NCI-H460 (cell line): ENCODE results near the gene MICAL1. TPM values are rescaled to one million over a fixed set of nuclear protein-coding genes. Genes with fewer than 3 reads are reported as not detected.

Experiments
- DNase-seq: peaks from one replicate; pipeline ENCODE4 v3.0.0-alpha.2; 2016; ENCODE audit warnings: low read depth; ENCODE audit errors: extremely low read depth
- total RNA-seq: library from RNA; depleted of rRNA; stranded (reverse); fragments of >200 nt; shearing (Covaris generic); gene quantifications from 2 replicates; pipeline ENCODE4 v1.2.3, GENCODE V29; 2014

MICAL1 gene
- total RNA-seq, 1 experiment from 2014 or later, result 13.1 TPM

DNA sequence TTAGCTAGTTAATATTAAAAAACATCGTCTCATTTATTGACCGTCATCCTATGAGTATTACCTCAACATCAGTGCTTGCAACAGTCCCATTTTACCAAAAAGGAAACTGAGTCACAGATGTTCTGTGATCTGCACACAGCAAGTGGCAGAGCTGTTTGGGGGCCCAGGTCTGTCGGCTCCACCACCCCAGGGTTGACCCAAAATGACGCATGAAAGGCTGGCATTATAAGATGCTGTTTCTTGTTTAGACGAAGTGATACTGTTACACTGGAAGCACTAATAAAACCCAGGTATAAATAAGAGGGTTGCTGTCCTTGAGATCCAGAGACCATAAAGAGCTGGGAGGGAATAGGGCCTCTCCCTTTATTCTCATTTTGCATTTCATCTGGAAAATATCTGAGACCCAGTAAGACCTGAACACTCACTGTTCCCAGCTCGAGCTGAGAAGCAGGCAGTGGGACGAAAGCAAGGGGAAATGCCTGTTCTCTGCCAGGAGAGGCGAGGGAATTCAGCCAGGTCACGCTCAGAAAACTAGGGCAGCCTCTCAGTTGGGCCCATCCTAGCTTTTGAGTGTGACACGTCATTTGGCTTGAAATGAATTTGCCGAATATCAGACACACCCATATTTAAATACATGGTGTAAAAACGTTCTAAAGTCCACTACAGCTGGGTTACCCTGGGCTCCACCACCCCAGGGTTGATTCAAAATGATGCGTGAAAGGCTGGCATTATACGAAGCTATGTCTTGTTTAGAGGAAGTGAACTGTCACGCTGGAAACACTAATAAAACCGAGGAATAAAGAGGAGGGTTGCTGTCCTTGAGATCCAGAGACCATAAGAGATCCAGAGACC lies 1.4 kb upstream of the MICAL1 start:
- no peak for DNase-seq

DNA sequence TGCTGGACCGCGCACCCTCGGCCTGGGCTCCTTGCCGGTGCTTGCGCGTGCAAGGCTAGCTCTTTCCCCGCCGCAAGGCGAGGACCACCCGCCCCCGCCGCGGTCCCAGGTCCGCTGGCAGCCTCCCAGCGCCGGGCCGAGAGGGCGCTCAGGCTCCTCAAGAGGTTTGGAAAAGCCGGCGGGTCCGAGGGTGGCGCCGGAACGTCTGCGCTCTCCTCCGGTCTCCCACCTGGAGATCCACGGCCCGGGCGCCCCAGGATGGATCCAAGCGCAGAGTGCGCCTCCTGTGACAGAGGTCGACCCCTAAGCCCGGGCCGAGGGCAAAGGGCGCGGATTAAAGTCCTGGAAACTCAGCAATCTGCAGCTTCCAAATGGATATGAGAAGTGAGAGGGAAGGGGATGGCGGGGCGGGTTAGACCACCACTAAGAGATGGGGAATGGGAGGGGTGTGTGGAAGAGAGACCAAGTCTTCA lies 575 bp upstream of the MICAL1 start:
- DNase-seq, result no peak

DNA sequence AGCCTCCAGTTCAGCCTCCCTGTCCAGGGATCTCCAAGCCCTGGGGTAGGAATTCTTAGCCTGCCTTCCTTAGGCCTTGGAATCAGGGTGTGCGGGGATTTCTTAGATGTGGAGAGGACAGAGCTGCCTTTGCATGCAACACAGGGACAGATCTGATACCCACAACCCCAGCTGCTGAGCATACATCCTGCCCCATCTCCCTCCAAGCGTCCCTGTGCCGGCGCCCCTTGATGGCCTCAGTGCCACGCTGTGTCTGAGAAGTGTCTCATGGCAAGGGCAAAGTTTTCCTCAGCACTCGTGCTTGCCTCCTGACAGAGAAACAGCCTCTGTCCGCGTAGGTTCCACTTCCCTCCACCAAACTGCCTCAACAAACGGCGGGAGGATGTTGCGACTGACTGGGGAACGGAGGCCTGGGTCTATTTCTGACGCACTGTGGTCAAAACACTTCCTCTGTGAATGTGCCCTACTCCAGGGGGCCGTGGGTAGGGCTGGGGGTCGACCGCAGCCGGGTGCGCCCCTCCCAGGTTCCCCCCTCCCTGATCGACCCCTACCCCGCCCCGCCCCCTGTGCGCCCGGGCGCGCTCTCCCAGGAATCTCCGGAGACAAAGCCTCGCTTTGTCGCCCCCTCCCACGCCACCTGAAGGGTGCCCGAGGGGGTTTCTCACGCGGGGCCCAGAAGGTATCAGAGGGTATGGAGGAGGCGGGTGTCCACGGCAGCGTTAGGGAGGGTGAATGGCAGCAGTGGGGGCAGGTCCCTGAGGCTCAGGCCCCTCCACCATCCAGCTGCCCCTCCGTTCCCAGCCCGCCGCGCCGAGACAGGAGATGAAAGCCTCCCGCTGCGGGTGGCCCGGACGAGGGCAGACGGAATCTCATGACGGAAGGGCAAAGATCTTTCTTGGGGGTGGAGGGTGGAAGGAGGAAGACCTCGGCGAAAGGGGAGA lies 806 bp downstream of the MICAL1 start:
- DNase-seq, result no peak

DNA sequence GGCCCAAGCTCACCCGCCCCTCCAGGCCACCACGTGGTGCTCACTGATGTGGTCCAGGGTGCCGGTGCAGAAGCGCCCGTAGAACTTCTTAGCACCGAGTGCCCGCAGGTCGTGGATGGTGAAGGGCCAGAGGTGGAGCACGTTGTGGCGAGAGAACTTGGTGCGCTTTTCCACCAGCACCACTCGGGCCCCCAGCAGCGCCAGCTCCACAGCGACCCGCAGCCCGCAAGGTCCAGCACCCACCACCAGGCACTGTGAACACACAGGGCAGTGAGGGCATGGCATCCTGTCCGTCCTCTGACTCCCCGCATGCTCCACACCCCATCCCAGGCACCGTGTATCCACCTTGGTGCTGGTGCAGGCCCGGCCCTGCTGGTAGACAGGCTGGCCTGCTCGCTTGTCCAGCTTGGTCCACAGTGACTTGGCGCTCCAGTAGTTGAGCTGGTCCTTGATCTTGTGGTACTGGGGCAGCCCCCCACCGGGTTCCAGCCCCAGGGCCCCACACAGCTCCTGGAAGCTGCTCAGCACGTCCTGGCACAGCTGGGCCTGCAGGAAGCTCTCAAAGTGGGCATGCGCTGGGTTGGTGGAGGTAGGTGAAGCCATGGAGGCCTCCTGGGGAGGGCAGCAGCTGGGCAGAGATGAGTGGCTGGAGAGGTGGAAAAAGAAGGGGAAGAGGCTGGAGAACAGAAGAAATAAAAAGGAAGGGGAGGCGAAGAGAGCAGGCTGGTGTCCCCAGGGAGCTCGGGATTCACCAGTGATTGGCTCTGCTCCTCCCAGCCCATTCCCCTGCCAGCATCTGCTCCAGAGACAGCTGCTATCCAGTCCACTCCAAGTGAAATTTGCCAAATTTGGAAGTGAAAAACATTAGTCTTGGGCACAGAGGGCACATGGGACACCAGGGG lies 1.7 kb downstream of the MICAL1 start:
- DNase-seq, result no peak

DNA sequence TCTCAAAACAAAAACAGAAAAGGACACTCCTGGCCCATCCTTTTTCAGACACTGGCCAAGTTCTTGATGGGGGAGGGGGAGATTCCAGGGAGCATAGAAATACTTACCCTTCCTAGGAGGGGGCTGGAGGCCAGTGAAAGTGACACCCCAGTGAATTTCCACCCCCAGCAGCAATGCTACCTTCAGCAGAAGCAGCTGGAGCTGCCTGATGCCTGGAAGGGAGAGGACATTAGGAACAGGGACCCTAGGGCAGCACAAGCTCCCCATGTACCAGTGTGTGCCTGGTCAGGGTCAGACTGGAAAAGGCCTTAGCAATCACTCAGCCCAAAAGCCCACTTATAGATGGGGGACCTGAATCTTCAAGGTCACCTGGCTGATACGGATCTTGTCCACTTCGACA lies 2.4 kb downstream of the MICAL1 start:
- DNase-seq, result no peak

DNA sequence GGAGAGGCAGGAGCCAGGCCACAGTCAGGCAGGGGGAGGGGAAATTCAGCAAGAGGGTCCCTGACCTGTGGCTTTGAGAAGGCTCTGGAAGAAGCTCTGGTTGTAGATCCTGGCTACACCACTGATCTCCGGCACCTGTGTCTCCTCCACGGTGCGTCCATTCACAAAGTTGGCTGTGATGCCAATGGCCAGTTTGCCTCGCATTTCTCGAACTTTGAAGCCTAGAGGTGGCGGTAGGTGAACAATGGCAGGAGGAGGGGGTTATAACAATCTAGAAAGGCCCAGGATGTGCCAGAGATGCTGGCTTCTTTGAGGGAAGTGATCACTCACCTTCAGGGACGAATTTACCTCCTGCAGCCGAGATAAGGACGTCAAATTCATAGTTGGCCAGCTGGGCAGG lies 3.4 kb downstream of the MICAL1 start:
- no peak for DNase-seq

DNA sequence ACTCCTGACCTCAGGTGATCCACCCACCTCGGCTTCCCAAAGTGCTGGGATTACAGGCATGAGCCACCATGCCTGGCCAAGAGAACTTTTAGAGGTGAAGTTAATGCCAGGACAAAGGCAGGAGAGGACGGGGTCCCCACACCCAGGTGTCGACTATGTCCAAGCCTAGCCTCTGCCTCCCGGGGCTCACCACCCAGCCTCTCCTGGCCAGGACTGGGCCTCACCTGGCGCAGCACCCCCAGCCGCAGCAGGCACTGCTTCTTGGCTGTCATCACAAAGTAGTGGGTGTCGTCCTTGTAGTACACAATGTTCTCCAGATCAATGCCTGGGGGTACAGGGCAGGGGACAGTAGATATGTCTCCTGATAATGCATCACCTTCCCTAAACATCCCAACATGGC lies 4.2 kb downstream of the MICAL1 start:
- DNase-seq, result no peak

DNA sequence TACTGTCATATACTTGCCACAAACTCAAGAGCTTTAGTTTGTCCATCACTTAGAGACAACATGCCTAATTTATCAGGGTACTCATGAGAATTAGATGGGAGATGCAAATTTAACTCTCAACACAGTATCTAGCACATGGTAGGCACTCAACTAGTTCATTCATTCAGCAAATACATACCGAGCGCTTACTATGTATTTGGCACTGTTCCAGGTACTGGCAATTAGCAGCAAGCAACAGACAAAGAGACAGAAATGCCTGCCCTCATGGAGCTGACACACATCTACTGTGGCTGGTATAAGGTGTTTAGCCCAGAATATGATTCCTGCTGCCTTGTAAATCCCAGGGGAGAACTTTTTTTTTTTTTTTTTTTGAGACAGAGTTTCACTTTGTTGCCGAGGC lies 4.8 kb downstream of the MICAL1 start:
- no peak for DNase-seq

DNA sequence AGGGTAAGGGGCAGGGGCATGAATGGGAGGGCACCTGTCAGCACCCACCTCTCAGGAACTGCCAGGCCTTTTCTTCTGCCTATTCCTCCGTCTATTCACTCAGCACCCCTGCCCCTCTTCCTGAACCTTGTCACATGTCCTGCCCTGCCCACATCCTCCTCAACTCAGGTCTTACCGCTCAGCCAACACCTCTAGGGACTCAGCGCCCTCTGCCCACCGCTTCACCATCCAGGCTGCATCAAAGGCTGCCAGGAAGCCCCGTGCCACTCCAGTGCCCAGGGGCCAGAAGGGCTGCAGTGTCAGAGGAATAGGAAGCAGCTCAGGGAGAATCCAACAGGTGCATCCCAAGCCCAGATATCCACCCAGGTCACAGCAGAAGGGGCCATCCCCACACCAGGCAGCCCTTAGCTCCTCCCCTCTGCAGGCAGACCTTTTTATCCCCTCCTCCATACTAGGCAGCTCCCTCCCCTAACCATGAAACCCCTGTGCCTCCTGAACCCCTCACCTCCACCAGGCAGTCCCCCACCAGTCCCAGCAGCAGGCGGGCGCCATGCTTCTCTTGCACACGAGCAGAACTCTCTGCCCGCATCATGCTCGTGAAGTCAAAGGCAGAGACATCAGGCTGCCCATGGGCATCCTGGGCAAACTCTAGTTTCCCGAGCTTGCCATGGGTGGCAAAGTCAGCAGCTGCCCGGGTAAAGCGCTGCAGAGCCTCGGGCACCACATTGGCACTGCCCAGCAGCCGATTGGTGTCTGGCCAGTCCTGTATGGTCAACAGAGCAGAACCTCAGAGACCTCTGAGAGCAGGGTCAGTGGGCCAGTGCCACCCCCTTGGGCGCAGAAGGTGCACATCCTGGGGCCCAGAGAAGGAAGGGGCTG lies 5.5 kb downstream of the MICAL1 start:
- DNase-seq, result no peak

DNA sequence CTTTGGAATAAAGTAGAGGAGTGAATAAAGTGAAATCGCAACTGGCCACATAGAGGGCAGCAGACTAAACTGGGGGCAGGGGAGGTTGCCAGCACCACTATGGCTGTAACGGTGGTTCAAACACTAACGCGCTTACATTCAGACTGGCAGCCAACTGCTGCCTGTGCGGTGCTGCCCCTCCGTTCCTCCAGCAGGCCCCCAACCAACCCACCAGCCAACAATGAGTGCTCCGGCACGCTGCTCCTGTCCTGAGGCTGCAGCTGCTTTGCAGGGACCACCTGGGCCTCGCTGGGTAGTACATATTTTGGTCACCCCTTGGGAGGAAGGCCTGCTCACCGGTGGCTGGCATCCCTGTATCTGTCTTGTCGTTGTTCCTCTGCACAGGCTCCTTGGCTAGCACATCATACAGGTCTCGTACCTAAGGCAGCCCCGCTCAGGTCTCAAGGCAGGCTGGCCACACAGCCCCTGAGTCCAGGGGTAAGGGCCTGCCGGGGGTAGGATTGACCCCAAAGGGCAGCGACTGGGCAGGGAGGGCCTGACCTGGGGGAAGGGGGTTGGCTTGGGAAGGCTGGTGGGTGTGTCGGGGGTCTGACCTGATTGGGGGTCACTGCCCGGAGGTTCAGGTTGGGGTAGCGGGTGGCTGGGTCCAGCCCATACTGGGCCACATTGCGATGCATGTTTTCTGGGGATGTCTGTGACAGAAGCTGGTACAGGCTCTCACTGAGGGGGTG lies 6.3 kb downstream of the MICAL1 start:
- DNase-seq, result no peak

DNA sequence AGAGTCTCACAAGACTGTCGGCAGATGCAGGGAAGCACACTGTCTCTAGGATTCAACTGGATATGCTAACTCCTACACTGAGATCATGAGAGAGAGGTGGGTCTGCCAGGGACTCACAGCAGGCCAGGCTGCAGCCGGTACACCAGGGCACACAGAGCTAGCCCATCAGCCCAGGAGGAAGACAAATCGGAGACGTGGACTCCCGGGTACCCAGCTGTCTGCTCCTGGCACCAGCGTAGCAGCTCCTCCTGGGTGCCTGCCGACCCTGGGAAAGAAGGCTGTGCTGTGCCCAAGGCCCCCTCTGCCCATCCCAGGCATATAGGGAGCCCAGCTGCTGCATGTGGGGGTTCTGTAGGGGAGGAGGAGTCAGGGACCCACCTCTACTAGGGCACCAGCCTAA lies 7.0 kb downstream of the MICAL1 start:
- DNase-seq, result no peak

DNA sequence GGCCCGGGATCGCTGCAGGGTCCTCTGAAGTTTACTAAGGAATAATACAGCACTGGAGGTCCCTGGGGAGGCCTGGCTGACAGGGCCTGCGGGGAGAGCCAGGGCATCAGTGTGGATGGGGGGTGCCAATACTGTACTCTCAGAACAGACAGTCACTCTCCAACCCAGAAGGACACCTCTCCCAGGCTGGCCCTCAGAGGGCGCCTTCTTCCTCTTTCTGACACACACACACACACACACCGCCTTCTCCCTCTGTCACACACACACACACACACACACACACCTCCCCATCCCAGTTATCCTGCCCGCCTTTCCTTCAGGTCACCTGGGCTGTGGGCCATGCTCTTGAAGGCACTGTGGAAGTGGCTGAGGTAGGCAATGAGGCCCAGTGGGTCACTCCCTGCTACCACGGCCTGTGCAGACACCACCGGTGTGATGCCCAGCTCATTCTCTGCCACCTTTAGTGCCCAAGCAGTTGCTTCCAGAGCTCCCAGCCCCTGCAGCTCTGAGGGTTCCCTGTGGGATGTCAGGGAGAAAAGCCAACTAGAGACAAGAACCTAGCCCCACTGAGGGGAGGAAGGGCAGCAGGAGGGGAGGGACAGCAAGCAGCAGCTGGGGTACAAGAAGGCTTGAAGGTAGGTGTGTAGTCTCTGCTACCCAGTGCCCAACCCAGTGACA lies 7.6 kb downstream of the MICAL1 start:
- DNase-seq, result no peak

DNA sequence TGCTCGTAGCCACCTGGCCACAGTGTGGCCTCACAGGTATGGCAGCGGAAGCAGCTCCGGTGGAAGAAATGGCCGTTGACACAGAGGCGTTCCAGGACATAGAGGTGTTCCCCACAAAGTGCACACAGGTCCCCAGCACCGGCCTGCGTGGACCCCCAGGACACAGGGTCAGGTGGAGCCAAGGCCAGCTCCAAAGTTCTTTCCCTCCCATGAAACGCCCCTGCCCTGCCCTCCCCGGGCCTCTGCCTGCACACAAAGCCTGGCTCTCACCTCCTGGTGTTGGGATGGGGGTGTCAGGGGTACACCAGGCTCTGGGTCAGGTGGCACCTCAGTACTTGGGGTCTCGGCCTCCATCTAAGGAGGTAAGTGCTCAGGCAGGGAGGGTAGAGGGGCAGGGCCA lies 8.5 kb downstream of the MICAL1 start:
- DNase-seq, result no peak

DNA sequence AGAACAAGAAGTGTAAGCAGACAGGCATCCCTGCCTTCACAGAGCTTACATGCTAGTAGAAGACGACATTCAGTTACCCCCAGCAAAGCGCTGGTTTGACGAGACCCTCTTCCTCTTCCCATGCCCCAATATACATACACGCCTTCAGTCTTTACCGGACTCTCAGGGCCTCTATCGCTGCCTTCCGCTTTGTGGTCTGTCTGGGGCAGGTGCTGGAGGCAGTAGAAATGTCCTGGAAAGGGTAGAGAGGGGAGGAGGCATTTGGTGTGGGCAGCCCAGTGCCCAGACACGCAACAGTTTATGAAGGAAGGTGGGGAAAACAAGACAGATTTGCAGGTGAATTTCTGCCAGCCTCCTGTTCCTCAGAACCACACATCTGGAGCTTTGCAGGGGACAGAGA lies 9.0 kb downstream of the MICAL1 start:
- DNase-seq, result no peak

DNA sequence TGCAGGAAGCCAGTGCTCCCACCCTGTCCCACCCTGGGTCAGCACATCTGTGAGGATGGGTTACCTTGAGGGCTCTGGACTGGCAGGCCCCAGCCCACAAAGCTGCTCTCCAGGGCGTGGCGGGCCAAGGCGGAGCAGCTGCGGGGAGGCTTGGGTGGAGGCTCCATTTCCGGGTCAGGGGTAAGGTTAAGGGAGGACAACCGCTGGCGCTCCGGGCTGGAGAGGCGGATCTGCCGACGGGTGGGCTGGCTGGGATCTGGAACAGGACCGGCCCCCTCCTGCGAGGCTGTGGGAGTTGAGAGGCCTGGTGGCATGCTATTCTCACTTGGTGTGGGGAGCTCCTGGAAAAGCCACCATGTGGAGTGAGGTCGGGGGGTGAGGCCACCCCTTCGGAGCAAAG lies 9.5 kb downstream of the MICAL1 start:
- no peak for DNase-seq

DNA sequence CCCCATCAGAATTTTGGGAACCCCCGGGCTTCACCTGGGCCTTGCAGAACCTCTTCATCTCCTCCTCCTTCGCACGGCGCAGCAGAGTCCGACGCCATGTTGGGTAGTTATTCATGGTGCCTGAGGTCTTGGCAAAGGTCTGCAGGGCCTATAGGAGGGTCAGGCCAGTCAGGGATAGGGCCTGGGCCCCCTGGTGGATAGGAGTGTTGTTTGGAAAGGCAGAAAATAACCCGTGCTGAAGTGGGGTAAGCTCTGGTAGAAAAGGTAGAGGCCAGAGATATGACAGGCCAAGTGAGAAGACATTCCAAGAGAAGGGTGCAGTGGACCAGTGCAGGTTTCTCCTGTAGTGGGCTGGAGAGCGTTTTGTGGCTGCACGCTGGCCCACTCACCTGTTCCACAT lies 10.2 kb downstream of the MICAL1 start:
- no peak for DNase-seq

DNA sequence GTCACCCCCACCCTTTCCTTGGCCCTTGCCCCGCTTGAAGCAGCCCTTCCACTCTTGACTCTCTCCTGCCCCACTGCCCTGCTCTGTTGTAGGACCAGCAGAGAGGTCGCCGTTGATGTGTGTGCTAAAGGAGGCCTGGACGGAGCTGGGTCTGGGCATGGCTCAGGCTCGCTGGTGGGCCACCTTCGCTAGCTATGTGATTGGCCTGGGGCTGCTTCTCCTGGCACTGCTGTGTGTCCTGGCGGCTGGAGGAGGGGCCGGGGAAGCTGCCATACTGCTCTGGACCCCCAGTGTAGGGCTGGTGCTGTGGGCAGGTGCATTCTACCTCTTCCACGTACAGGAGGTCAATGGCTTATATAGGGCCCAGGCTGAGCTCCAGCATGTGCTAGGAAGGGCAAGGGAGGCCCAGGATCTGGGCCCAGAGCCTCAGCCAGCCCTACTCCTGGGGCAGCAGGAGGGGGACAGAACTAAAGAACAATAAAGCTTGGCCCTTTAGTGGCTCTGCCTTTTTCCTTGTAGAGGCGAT lies 12.1 kb downstream of the MICAL1 start:
- no peak for DNase-seq

DNA sequence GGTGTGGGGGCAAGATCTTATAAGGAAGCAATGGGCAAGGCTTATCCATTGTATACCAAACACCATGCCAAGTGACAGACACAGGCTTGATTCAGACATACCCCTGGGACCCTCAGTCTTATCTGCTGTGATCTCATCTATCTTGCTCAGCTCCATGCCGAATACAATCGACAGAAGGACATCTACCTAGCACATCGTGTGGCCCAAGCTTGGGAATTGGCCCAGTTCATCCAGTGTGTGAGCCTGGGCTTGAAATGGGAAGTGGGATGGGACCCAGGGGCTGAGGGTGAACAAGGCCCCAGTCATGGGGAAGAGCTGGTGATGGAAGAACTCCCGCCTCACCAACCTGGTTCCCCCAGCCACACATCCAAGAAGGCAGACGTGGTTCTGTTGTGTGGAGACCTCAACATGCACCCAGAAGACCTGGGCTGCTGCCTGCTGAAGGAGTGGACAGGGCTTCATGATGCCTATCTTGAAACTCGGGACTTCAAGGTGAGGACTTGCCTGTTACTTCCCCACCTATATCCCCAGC lies 13.1 kb downstream of the MICAL1 start:
- DNase-seq, result no peak
